Ovary (tissue), 9 donors: ENCODE data around the gene MED14. TPM values are rescaled to one million over a fixed set of nuclear protein-coding genes. Genes with fewer than 3 reads are reported as not detected.

ENCODE experiments used
- DNase-seq, 5 donors: peaks; one replicate each; pipeline ENCODE4 v3.0.0-alpha.2; 2019 to 2020
- H3K27ac ChIP-seq, 2 donors: fragments of 200-600 bp; one replicate each; pipeline versions ENCODE4 v1.5.1 to v1.8.0; 2019 to 2022
- H3K27me3 ChIP-seq: fragments of 200-600 bp; one replicate; pipeline ENCODE4 v1.8.0; 2022
- H3K36me3 ChIP-seq: fragments of 200-600 bp; sonication (generic); one replicate; pipeline ENCODE4 v1.5.1; 2019
- H3K4me1 ChIP-seq: one replicate; pipeline ENCODE4 v1.8.1; 2013; ENCODE audit warnings: mild to moderate bottlenecking, moderate library complexity; ENCODE audit not compliant: insufficient read depth
- H3K4me3 ChIP-seq: fragments of 200-600 bp; sonication (generic); one replicate; pipeline ENCODE4 v1.5.1; 2017
- H3K9me3 ChIP-seq, 2 donors: fragments of 200-600 bp in 1 of 2; sonication (generic) in 1 of 2; one replicate each; pipeline versions ENCODE4 v1.5.1 to v1.8.1; 2013 to 2019; ENCODE audit warnings: mild to moderate bottlenecking in 1 of 2, moderate library complexity in 1 of 2
- EP300 ChIP-seq: sonication (generic); formaldehyde crosslinking; IDR thresholded peaks from one replicate; pipeline ENCODE4 v1.6.1; 2017; ENCODE audit warnings: antibody characterized with exemption
- POLR2A ChIP-seq: fragments of 450-650 bp; IDR thresholded peaks from one replicate; pipeline ENCODE4 v1.6.1; 2017; ENCODE audit warnings: antibody characterized with exemption, mild to moderate bottlenecking, moderate library complexity
- WGBS, 3 donors: extraction: QIAGEN DNeasy Blood & Tissue Kit in 1 of 3; methylation state at CpG; one replicate each; pipeline versions ENCODE4 v1.1.5 to v1.1.7; 2013 to 2017; 5-methylcytosine and 5-hydroxymethylcytosine counted together
- intact Hi-C, 4 donors: fragments of 100-400 bp; cut with DNase I; formaldehyde crosslinking; loops; one replicate each; pipeline versions ENCODE4 v1.11.0 to v1.15.1; 2022 to 2023
- polyA plus RNA-seq, 2 donors: library from polyadenylated mRNA; stranded (reverse); fragments of 200-250 nt in 1 of 2; fragments of 350-450 nt in 1 of 2; fragmentation: Illumina TruSeq in 1 of 2; extraction: RNeasy Lipid Tissue Mini Kit (QIAGEN cat#74804) in 1 of 2; gene quantifications; one replicate each; pipeline ENCODE4 v1.2.3, GENCODE V29; 2013 to 2014
- total RNA-seq, 7 donors: library from RNA; depleted of rRNA in 2 of 7; stranded (reverse); fragments of >200 nt in 2 of 7; fragmentation: NEBNext Ultra II Directional in 3 of 7; extraction: Animal tissue kit (Norgen Biotek cat#: 25700) in 3 of 7; gene quantifications; one replicate each; pipeline versions ENCODE4 v1.1.0 to v1.2.4, GENCODE V29; 2016 to 2023
- TF ChIP-seq, protein P1 (sequence below), 3 donors: fragments of 450-650 bp in 2 of 3; fragments of 200-600 bp in 1 of 3; IDR thresholded peaks; one replicate each; pipeline versions ENCODE4 v1.5.1 to v1.8.0; 2016 to 2022; ENCODE audit warnings: antibody characterized with exemption in 3 of 3, mild to moderate bottlenecking in 1 of 3
- donor health status: DM: no; HTN: no; CAD: no; lungs with moderate emphysema.
- donor health status: DM: no; HTN: no; CAD: no.
- donor health status: Bipolar disorder and iron deficiency.
- donor health status: DM: yes; HTN: yes; CAD: no.
- donor health status: DM: no; HTN: no; CAD: no.
- donor health status: DM: yes; HTN: yes; CAD: no.

The MED14 gene
- total and polyA plus RNA-seq, 9 donors = 12.1 to 41.5 (median 33.1) TPM

DNA sequence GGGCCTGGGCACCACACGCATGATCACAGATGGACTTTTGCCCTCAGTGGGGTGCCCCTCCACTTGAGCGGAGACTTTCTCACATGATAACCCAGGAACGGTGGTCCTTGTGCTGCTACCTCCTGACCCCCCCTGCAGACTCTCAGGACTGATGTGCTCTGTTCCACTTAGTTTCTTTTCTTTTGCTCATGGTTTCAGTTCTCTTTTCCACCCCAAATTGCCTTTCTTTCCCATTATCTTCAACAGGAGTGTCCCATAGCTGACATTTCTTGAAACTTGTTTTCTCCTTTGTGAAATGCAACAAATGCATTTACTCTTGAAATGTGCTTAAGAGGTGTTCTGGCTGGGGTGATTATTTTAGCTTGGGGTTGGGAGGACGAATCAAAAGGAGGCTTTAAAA is 103.1 kb downstream of the MED14 start:
- no peak for TF ChIP-seq POLR2A
- TF ChIP-seq, protein P1, sequence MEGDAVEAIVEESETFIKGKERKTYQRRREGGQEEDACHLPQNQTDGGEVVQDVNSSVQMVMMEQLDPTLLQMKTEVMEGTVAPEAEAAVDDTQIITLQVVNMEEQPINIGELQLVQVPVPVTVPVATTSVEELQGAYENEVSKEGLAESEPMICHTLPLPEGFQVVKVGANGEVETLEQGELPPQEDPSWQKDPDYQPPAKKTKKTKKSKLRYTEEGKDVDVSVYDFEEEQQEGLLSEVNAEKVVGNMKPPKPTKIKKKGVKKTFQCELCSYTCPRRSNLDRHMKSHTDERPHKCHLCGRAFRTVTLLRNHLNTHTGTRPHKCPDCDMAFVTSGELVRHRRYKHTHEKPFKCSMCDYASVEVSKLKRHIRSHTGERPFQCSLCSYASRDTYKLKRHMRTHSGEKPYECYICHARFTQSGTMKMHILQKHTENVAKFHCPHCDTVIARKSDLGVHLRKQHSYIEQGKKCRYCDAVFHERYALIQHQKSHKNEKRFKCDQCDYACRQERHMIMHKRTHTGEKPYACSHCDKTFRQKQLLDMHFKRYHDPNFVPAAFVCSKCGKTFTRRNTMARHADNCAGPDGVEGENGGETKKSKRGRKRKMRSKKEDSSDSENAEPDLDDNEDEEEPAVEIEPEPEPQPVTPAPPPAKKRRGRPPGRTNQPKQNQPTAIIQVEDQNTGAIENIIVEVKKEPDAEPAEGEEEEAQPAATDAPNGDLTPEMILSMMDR (IDR thresholded peaks at IDR 0.05) = no peak
- no peak for TF ChIP-seq EP300
- Histone ChIP-seq H3K27me3 (no peaks in the 10 kb centered on the region), H3K27ac (no peak overlapping the region), H3K36me3 (no peaks in the 10 kb centered on the region), H3K9me3 (no peaks in the 10 kb centered on the region), H3K4me3 (no peak overlapping the region), H3K4me1 (no peaks in the 10 kb centered on the region)
- DNase-seq = no peak
- 86 to 88% (median 88%) methylated on average over 4 of the region's 4 CpGs for WGBS, 3 donors
- intact Hi-C loops = no loop called here

DNA sequence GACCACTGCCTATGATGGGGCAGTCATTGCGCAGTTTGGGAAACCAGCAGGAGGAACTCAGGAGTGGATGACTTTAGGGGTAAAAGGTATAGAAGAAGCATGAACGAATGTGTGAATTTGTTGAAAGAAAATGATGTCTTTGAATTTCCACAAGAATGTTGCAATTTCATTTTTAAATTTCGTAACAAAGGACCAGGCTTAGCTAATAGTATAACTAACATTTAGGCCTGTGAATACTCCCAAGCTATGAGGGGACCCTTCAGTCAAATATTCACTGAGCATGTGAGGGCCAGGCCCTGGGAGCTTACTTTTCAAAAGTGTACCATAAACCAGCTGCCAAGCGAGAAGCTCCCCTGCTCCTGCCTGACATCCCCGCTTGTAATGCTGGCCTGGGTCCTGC is 106.8 kb downstream of the MED14 start:
- H3K4me1 ChIP-seq = no peaks in the 10 kb centered on the region
- no peaks in the 10 kb centered on the region for H3K27me3 ChIP-seq
- 92 to 96% (median 95%) methylated on average over 5 of the region's 5 CpGs for WGBS, 3 donors
- TF ChIP-seq POLR2A = no peak
- no peak for TF ChIP-seq EP300
- TF ChIP-seq, protein P1 (IDR thresholded peaks at IDR 0.05) = no peak
- no peaks in the 10 kb centered on the region for H3K9me3 ChIP-seq
- intact Hi-C loops = no loop called here
- no peaks in the 10 kb centered on the region for H3K36me3 ChIP-seq
- no peak overlapping the region for H3K4me3 ChIP-seq
- H3K27ac ChIP-seq = no peak overlapping the region
- DNase-seq = no peak

DNA sequence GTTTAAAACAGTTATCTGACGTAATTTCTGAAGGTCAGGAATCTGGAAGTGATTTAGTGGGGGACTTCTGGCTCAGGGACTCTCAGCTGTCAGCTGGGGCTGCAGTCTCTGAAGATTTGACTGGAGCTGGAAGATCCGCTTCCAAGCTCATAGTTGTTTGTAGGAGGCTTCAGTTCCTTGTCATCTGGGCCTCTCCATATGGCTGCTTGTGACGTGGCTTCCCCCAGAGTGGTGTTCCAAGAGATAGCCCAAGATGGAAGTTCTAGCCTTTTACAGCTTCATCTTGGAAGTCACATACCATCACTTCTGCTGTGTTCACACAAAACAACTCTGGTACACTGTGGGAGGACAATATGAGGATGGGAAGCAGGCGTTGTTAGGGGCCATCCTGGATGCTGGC is 110.0 kb downstream of the MED14 start:
- Histone ChIP-seq H3K27ac (no peak overlapping the region), H3K9me3 (no peaks in the 10 kb centered on the region), H3K36me3 (no peaks in the 10 kb centered on the region), H3K4me1 (no peaks in the 10 kb centered on the region), H3K4me3 (no peak overlapping the region), H3K27me3 (no peaks in the 10 kb centered on the region)
- 81 to 89% (median 83%) methylated on average over 4 of the region's 4 CpGs for WGBS, 3 donors
- no peak for TF ChIP-seq EP300
- no peak for TF ChIP-seq POLR2A
- TF ChIP-seq, protein P1 (IDR thresholded peaks at IDR 0.05) = no peak
- intact Hi-C loops = no loop called here
- no peak for DNase-seq

DNA sequence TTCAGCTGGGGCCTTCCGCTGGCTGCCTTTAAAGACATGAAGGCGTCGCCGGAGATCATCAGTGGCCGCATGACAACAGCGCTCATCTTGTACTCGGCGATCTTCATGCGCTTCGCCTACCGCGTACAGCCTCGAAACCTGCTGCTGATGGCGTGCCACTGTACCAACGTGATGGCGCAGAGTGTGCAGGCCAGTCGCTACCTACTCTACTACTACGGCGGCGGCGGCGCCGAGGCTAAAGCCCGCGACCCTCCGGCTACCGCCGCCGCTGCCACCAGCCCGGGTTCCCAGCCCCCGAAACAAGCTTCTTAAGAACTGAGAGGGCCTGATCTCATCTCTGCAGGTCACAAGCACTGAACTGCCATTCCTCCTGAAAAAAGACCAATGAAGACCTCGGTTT is 111.7 kb downstream of the MED14 start:
- no peaks in the 10 kb centered on the region for H3K36me3 ChIP-seq
- no peaks in the 10 kb centered on the region for H3K9me3 ChIP-seq
- intact Hi-C loops = no loop called here
- no peak overlapping the region for H3K27ac ChIP-seq
- WGBS, 3 donors = 82 to 87% (median 83%) methylated on average over 32 of the region's 32 CpGs
- no peaks in the 10 kb centered on the region for H3K4me1 ChIP-seq
- no peak overlapping the region for H3K4me3 ChIP-seq
- H3K27me3 ChIP-seq = no peaks in the 10 kb centered on the region
- TF ChIP-seq, protein P1 (IDR thresholded peaks at IDR 0.05) = no peak
- TF ChIP-seq EP300 = no peak
- TF ChIP-seq POLR2A = no peak
- no peak for DNase-seq

DNA sequence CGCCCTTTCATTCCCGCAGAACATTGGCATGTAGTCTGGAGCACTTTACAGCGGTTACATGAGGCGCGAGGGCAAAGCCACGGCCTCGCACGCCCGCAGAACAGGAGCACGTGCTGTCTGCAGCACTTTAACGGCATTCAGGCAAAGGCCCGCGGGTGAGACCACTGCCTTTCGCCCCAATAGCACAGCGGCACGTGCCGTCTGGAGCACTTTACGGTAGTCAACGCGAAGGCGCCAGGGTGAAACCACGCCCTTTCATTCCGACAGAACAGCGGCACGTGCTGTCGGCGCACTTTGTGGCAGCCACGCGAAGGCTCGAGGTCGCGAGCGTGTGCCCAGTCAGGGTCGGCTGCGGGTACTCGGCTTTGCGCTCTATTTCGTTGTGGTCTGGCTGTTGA is 112.2 kb downstream of the MED14 start, which contains the start of gene MPC1L:
TSS of gene MPC1L (plus strand) at position 290 of the 398 bp plus-strand sequence. CDS start 138 bp downstream, outside the sequence.
- intact Hi-C loops = no loop called here
- WGBS, 3 donors = 88 to 90% (median 88%) methylated on average over 38 of the region's 38 CpGs
- H3K27me3 ChIP-seq = no peaks in the 10 kb centered on the region
- no peak within 1 kb of the TSS for H3K27ac ChIP-seq
- H3K36me3 ChIP-seq = no peaks in the 10 kb centered on the region
- no peak within 1 kb of the TSS for H3K4me3 ChIP-seq
- DNase-seq = no peak
- no peaks in the 10 kb centered on the region for H3K4me1 ChIP-seq
- H3K9me3 ChIP-seq = no peaks in the 10 kb centered on the region
- TF ChIP-seq EP300 = no peak
- TF ChIP-seq, protein P1 (IDR thresholded peaks at IDR 0.05) = no peak
- no peak for TF ChIP-seq POLR2A
